Right ventricle myocardium inferior (tissue), 1 donor: ENCODE measurements around the gene FARSB. TPM values are rescaled to one million over a fixed set of nuclear protein-coding genes. Genes with fewer than 3 reads are reported as not detected.

Experiments used
- ATAC-seq: fragments of 200-7000 bp; cut with Tn5 transposase; one replicate; pipeline ENCODE4 v1.9.1; 2020; ENCODE audit warnings: mild to moderate bottlenecking, moderate library complexity
- DNase-seq: peaks from one replicate; pipeline ENCODE4 v3.0.0; 2021; ENCODE audit errors: missing footprints
- intact Hi-C: fragments of 100-400 bp; cut with DNase I; formaldehyde crosslinking; loops from one replicate; pipeline ENCODE4 v1.11.0; 2022
- total RNA-seq: library from RNA; stranded (reverse); fragmentation: NEBNext Ultra II Directional; extraction: Animal tissue kit (Norgen Biotek cat#: 25700); gene quantifications from one replicate; pipeline ENCODE4 v1.2.1, GENCODE V29; 2021
- donor health status: DM: no; HTN: yes; CAD: no; lungs with severe emphysema.

The FARSB gene
- total RNA-seq, 1 donor from 2014 or later: 19.0 TPM

- no peak for DNase-seq
- intact Hi-C loops: no loop called here
- ATAC-seq: no peak
Measured at GRCh38 chr2:222670191-222671038, 14.5 kb upstream of the FARSB start.

GRCh38 chr2:222669353-222669752 is 13.5 kb upstream of the FARSB start:
- no peak for DNase-seq
- no peak for ATAC-seq
- intact Hi-C loops: no loop called here

GRCh38 chr2:222668494-222669154 is 12.7 kb upstream of the FARSB start:
- intact Hi-C loops: no loop called here
- no peak for DNase-seq
- no peak for ATAC-seq

GRCh38 chr2:222663479-222663878 is 7.6 kb upstream of the FARSB start:
- intact Hi-C loops: no loop called here
- ATAC-seq: peak; percentile 69
- no peak for DNase-seq

GRCh38 chr2:222656526-222657446 is 894 bp upstream of the FARSB start:
- intact Hi-C loops: no loop called here
- ATAC-seq: no peak

GRCh38 chr2:222653280-222653679 is 2.6 kb downstream of the FARSB start:
- ATAC-seq: no peak
- intact Hi-C loops: no loop called here

More at GRCh38 chr2:222656526-222657446, 894 bp upstream of the FARSB start:
- DNase-seq: no peak

GRCh38 chr2:222652491-222653255 is 3.2 kb downstream of the FARSB start:
- DNase-seq (no peak), ATAC-seq (no peak)
- intact Hi-C loops: no loop called here

More at GRCh38 chr2:222653280-222653679, 2.6 kb downstream of the FARSB start:
- no peak for DNase-seq

GRCh38 chr2:222651718-222652418 is 4.0 kb downstream of the FARSB start:
- intact Hi-C loops: no loop called here
- ATAC-seq (no peak), DNase-seq (no peak)

GRCh38 chr2:222649801-222650200 is 6.1 kb downstream of the FARSB start:
- no peak for ATAC-seq
- intact Hi-C loops: no loop called here

GRCh38 chr2:222646008-222646407 is 9.9 kb downstream of the FARSB start:
- ATAC-seq (no peak), DNase-seq (no peak)
- intact Hi-C loops: no loop called here

More at GRCh38 chr2:222649801-222650200, 6.1 kb downstream of the FARSB start:
- no peak for DNase-seq

GRCh38 chr2:222643134-222643533 is 12.8 kb downstream of the FARSB start:
- intact Hi-C loops: no loop called here
- no peak for ATAC-seq

GRCh38 chr2:222641336-222641735 is 14.6 kb downstream of the FARSB start:
- DNase-seq (no peak), ATAC-seq (no peak)
- intact Hi-C loops: no loop called here

More at GRCh38 chr2:222643134-222643533, 12.8 kb downstream of the FARSB start:
- no peak for DNase-seq

- ATAC-seq: no peak
- intact Hi-C loops: no loop called here
Measured at GRCh38 chr2:222637067-222637466, 18.8 kb downstream of the FARSB start.

GRCh38 chr2:222635295-222635694 is 20.6 kb downstream of the FARSB start:
- no peak for ATAC-seq
- intact Hi-C loops: no loop called here

More at GRCh38 chr2:222637067-222637466, 18.8 kb downstream of the FARSB start:
- no peak for DNase-seq

GRCh38 chr2:222627764-222628163 is 28.1 kb downstream of the FARSB start:
- no peak for DNase-seq
- no peak for ATAC-seq
- intact Hi-C loops: no loop called here

More at GRCh38 chr2:222635295-222635694, 20.6 kb downstream of the FARSB start:
- no peak for DNase-seq

GRCh38 chr2:222623756-222624309 is 32.1 kb downstream of the FARSB start:
- ATAC-seq (no peak), DNase-seq (no peak)
- intact Hi-C loops: no loop called here

- DNase-seq (no peak), ATAC-seq (no peak)
- intact Hi-C loops: no loop called here
Measured at GRCh38 chr2:222622910-222623309, 33.0 kb downstream of the FARSB start.
